ENCODE data around the gene VPS11.
"Not testable (repeated sequence)": the region's sequence is repeated elsewhere in the genome, so short reads cannot be mapped to it uniquely, and the experiment has no call there.

GRCh38 chr11:119039471-119039870 lies 28.1 kb upstream of the VPS11 start:
- not testable (repeated sequence) for TF ChIP-seq KDM1A (IDR thresholded peaks at IDR 0.05; ENCODE audit: borderline replicate concordance); EP300 (IDR thresholded peaks at IDR 0.05; ENCODE audit: borderline replicate concordance in 1 of 2, control insufficient read depth in 1 of 2, low read depth in 2 of 2, low read length in 2 of 2); FOS (IDR thresholded peaks at IDR 0.05; ENCODE audit: borderline replicate concordance, extremely low read depth, insufficient read length); CREM (IDR thresholded peaks at IDR 0.05; ENCODE audit: low read depth); CBFB (IDR thresholded peaks at IDR 0.05; ENCODE audit: low read depth); EZH2 (IDR thresholded peaks at IDR 0.05; ENCODE audit: borderline replicate concordance, control insufficient read depth, low read depth, low read length); CTCF (IDR thresholded peaks at IDR 0.05 in 2 of 3, conservative IDR thresholded peaks at IDR 0.05 in 1 of 3; ENCODE audit: control insufficient read depth in 2 of 3, extremely low read depth in 1 of 3, insufficient read depth in 1 of 3, low read depth in 3 of 3, low read length in 3 of 3); CHD2 (IDR thresholded peaks at IDR 0.05; ENCODE audit: borderline replicate concordance, low read depth, low read length); NR2C1 (IDR thresholded peaks at IDR 0.05); REST (IDR thresholded peaks at IDR 0.05; ENCODE audit: low read depth, low read length); ATF3 (IDR thresholded peaks at IDR 0.05; ENCODE audit: borderline replicate concordance, extremely low read depth, low read depth, low read length)
- TF ChIP-seq, protein P1, sequence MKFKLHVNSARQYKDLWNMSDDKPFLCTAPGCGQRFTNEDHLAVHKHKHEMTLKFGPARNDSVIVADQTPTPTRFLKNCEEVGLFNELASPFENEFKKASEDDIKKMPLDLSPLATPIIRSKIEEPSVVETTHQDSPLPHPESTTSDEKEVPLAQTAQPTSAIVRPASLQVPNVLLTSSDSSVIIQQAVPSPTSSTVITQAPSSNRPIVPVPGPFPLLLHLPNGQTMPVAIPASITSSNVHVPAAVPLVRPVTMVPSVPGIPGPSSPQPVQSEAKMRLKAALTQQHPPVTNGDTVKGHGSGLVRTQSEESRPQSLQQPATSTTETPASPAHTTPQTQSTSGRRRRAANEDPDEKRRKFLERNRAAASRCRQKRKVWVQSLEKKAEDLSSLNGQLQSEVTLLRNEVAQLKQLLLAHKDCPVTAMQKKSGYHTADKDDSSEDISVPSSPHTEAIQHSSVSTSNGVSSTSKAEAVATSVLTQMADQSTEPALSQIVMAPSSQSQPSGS (IDR thresholded peaks at IDR 0.05; ENCODE audit: low read length) = not testable (repeated sequence)

All from GM12878 (cell line).